HL-60 (cell line): Measurements from ENCODE around the gene BARD1.

Experiments
- DNase-seq, 2 experiments: peaks; one replicate each; pipeline ENCODE4 v3.0.0-alpha.2; 2010 to 2020; ENCODE audit warnings: low read depth in 1 of 2, low spot score in 1 of 2
- H3K27ac ChIP-seq: fragments of 250-450 bp; sonication (Bioruptor Pico); replicated peaks from 2 replicates; pipeline ENCODE4 v1.5.1; 2020; ENCODE audit warnings: mild to moderate bottlenecking, moderate library complexity
- H3K27me3 ChIP-seq: fragments of 250-450 bp; sonication (Bioruptor Pico); 2 replicates; pipeline ENCODE4 v1.5.1; 2021; ENCODE audit warnings: mild to moderate bottlenecking, moderate library complexity; ENCODE audit not compliant: insufficient read depth, poor library complexity, severe bottlenecking
- H3K4me3 ChIP-seq: replicated peaks from 2 replicates; pipeline ENCODE4 v1.5.1; 2011; ENCODE audit warnings: mild to moderate bottlenecking, control low read depth, low read length; ENCODE audit not compliant: insufficient read depth
- CTCF ChIP-seq: IDR thresholded peaks from one replicate; pipeline ENCODE4 v1.5.1; 2011; ENCODE audit warnings: low read length, control low read depth, inconsistent platforms; ENCODE audit not compliant: insufficient read depth
- GABPA ChIP-seq: IDR thresholded peaks from 2 replicates; pipeline ENCODE4 v1.6.1; 2012; ENCODE audit warnings: low read depth
- POLR2AphosphoS5 ChIP-seq: IDR thresholded peaks from 2 replicates; pipeline ENCODE4 v1.6.1; 2012; ENCODE audit warnings: low read depth
- SPI1 ChIP-seq: IDR thresholded peaks from 2 replicates; pipeline ENCODE4 v1.6.1; 2012; ENCODE audit warnings: low read depth, mild to moderate bottlenecking, borderline replicate concordance
- TF ChIP-seq, protein P1 (sequence below): IDR thresholded peaks from 2 replicates; pipeline ENCODE4 v1.6.1; 2012; ENCODE audit warnings: low read depth; ENCODE audit not compliant: insufficient replicate concordance

The BARD1 gene

GRCh38 chr2:214747992-214748391, 61.5 kb downstream of the BARD1 start:
- no peak overlapping the region for H3K4me3 ChIP-seq
- no peaks in the 10 kb centered on the region for H3K27me3 ChIP-seq
- no peak overlapping the region for H3K27ac ChIP-seq
- no peak for DNase-seq
- no peak for TF ChIP-seq POLR2AphosphoS5
- TF ChIP-seq SPI1 = no peak
- TF ChIP-seq CTCF = no peak
- TF ChIP-seq GABPA = no peak
- TF ChIP-seq, protein P1, sequence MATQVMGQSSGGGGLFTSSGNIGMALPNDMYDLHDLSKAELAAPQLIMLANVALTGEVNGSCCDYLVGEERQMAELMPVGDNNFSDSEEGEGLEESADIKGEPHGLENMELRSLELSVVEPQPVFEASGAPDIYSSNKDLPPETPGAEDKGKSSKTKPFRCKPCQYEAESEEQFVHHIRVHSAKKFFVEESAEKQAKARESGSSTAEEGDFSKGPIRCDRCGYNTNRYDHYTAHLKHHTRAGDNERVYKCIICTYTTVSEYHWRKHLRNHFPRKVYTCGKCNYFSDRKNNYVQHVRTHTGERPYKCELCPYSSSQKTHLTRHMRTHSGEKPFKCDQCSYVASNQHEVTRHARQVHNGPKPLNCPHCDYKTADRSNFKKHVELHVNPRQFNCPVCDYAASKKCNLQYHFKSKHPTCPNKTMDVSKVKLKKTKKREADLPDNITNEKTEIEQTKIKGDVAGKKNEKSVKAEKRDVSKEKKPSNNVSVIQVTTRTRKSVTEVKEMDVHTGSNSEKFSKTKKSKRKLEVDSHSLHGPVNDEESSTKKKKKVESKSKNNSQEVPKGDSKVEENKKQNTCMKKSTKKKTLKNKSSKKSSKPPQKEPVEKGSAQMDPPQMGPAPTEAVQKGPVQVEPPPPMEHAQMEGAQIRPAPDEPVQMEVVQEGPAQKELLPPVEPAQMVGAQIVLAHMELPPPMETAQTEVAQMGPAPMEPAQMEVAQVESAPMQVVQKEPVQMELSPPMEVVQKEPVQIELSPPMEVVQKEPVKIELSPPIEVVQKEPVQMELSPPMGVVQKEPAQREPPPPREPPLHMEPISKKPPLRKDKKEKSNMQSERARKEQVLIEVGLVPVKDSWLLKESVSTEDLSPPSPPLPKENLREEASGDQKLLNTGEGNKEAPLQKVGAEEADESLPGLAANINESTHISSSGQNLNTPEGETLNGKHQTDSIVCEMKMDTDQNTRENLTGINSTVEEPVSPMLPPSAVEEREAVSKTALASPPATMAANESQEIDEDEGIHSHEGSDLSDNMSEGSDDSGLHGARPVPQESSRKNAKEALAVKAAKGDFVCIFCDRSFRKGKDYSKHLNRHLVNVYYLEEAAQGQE = no peak

GRCh38 chr2:214742119-214742518, 67.4 kb downstream of the BARD1 start:
- no peak overlapping the region for H3K27ac ChIP-seq

GRCh38 chr2:214740867-214741395, 68.6 kb downstream of the BARD1 start:
- no peaks in the 10 kb centered on the region for H3K27me3 ChIP-seq
- DNase-seq = no peak
- TF ChIP-seq SPI1 = no peak
- TF ChIP-seq, protein P1 = no peak
- no peak for TF ChIP-seq POLR2AphosphoS5
- no peak for TF ChIP-seq GABPA
- TF ChIP-seq CTCF = no peak
- H3K27ac ChIP-seq = no peak overlapping the region
- H3K4me3 ChIP-seq = no peak overlapping the region

More at GRCh38 chr2:214742119-214742518, 67.4 kb downstream of the BARD1 start:
- no peak overlapping the region for H3K4me3 ChIP-seq
- no peak for TF ChIP-seq SPI1
- TF ChIP-seq, protein P1 = no peak
- TF ChIP-seq POLR2AphosphoS5 = no peak
- TF ChIP-seq CTCF = no peak
- no peak for TF ChIP-seq GABPA
- H3K27me3 ChIP-seq = no peaks in the 10 kb centered on the region
- no peak for DNase-seq
